ENCODE data around the gene SLN.

DNA sequence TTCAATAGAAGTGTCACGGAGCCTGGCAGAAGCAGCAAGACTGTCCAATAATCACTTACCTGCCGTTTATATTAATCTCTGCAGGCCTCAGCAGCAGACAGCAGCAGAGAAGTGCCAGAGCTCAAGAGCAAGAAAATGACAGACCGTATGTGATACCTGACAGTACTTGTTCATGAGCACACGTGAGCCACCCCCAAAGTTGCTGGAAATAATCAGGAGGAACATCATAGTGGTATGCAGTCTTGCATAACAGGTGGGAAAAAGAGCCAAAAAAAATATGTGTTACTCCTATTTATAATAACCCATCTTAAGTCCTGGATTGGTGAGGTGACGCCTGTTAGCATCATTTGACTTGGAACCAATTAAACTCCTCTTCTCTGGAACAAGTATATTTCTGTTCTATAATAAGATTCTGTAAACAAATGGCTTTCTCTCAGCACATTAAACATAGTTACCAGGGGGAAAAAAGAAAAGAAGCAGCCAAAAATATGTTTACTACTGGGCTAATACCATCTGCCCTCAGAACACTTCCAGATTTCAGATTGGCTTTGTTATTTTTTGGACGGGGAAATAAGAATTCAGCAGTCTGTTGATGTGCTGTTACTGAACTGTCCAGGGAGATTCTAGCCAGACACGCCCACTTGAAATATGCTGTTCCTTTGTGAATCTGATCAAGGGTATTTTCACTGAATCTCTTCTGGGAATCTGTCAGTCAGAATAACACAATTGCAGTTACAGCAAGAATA lies 7.9 kb upstream of the SLN start:
- TF ChIP-seq, protein P1, sequence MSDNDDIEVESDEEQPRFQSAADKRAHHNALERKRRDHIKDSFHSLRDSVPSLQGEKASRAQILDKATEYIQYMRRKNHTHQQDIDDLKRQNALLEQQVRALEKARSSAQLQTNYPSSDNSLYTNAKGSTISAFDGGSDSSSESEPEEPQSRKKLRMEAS (IDR thresholded peaks at IDR 0.05), result no peak
- TF ChIP-seq, protein P2, sequence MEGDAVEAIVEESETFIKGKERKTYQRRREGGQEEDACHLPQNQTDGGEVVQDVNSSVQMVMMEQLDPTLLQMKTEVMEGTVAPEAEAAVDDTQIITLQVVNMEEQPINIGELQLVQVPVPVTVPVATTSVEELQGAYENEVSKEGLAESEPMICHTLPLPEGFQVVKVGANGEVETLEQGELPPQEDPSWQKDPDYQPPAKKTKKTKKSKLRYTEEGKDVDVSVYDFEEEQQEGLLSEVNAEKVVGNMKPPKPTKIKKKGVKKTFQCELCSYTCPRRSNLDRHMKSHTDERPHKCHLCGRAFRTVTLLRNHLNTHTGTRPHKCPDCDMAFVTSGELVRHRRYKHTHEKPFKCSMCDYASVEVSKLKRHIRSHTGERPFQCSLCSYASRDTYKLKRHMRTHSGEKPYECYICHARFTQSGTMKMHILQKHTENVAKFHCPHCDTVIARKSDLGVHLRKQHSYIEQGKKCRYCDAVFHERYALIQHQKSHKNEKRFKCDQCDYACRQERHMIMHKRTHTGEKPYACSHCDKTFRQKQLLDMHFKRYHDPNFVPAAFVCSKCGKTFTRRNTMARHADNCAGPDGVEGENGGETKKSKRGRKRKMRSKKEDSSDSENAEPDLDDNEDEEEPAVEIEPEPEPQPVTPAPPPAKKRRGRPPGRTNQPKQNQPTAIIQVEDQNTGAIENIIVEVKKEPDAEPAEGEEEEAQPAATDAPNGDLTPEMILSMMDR (IDR thresholded peaks at IDR 0.05 in 2 of 3, conservative IDR thresholded peaks at IDR 0.05 in 1 of 3; ENCODE audit: borderline replicate concordance in 1 of 3, insufficient read depth in 1 of 3, low read depth in 2 of 3, low read length in 2 of 3), result no peak
- TF ChIP-seq POLR2A (IDR thresholded peaks at IDR 0.05; ENCODE audit: borderline replicate concordance, extremely low read depth, insufficient read depth, insufficient read length), result no peak
- TF ChIP-seq, protein P3, sequence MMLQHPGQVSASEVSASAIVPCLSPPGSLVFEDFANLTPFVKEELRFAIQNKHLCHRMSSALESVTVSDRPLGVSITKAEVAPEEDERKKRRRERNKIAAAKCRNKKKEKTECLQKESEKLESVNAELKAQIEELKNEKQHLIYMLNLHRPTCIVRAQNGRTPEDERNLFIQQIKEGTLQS (IDR thresholded peaks at IDR 0.05), result no peak
- TF ChIP-seq FOSL1 (IDR thresholded peaks at IDR 0.05; ENCODE audit: low read depth), result no peak
- TF ChIP-seq, protein P4, sequence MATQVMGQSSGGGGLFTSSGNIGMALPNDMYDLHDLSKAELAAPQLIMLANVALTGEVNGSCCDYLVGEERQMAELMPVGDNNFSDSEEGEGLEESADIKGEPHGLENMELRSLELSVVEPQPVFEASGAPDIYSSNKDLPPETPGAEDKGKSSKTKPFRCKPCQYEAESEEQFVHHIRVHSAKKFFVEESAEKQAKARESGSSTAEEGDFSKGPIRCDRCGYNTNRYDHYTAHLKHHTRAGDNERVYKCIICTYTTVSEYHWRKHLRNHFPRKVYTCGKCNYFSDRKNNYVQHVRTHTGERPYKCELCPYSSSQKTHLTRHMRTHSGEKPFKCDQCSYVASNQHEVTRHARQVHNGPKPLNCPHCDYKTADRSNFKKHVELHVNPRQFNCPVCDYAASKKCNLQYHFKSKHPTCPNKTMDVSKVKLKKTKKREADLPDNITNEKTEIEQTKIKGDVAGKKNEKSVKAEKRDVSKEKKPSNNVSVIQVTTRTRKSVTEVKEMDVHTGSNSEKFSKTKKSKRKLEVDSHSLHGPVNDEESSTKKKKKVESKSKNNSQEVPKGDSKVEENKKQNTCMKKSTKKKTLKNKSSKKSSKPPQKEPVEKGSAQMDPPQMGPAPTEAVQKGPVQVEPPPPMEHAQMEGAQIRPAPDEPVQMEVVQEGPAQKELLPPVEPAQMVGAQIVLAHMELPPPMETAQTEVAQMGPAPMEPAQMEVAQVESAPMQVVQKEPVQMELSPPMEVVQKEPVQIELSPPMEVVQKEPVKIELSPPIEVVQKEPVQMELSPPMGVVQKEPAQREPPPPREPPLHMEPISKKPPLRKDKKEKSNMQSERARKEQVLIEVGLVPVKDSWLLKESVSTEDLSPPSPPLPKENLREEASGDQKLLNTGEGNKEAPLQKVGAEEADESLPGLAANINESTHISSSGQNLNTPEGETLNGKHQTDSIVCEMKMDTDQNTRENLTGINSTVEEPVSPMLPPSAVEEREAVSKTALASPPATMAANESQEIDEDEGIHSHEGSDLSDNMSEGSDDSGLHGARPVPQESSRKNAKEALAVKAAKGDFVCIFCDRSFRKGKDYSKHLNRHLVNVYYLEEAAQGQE (IDR thresholded peaks at IDR 0.05; ENCODE audit: low read depth), result no peak
- TF ChIP-seq EZH2 (IDR thresholded peaks at IDR 0.05), result no peak
- no peak for TF ChIP-seq CEBPB (IDR thresholded peaks at IDR 0.05; ENCODE audit: low read depth)
- TF ChIP-seq, protein P5, sequence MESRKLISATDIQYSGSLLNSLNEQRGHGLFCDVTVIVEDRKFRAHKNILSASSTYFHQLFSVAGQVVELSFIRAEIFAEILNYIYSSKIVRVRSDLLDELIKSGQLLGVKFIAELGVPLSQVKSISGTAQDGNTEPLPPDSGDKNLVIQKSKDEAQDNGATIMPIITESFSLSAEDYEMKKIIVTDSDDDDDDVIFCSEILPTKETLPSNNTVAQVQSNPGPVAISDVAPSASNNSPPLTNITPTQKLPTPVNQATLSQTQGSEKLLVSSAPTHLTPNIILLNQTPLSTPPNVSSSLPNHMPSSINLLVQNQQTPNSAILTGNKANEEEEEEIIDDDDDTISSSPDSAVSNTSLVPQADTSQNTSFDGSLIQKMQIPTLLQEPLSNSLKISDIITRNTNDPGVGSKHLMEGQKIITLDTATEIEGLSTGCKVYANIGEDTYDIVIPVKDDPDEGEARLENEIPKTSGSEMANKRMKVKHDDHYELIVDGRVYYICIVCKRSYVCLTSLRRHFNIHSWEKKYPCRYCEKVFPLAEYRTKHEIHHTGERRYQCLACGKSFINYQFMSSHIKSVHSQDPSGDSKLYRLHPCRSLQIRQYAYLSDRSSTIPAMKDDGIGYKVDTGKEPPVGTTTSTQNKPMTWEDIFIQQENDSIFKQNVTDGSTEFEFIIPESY (IDR thresholded peaks at IDR 0.05; ENCODE audit: extremely low read depth, insufficient replicate concordance, low read length), result no peak
- TF ChIP-seq EZH2phosphoT487 (IDR thresholded peaks at IDR 0.05; ENCODE audit: borderline replicate concordance), result no peak
- no peak for TF ChIP-seq POLR2AphosphoS5 (IDR thresholded peaks at IDR 0.05; ENCODE audit: low read depth, low read length)

All from HCT116 (cell line).